Upper lobe of left lung (tissue), 4 donors: ENCODE data around the gene NGEF.

ENCODE experiments used
- POLR2A ChIP-seq, 4 donors: fragments of 450-650 bp; IDR thresholded peaks; one replicate each; pipeline ENCODE4 v1.5.1; 2016 to 2017; ENCODE audit warnings: antibody characterized with exemption in 4 of 4, mild to moderate bottlenecking in 2 of 4
- TF ChIP-seq, protein P1 (sequence below), 6 experiments: fragments of 450-650 bp in 4 of 6; fragments of 200-600 bp in 2 of 6; sonication (generic) in 2 of 6; IDR thresholded peaks; one replicate each; pipeline ENCODE4 v1.5.1; 2016 to 2019; ENCODE audit warnings: antibody characterized with exemption in 6 of 6

DNA sequence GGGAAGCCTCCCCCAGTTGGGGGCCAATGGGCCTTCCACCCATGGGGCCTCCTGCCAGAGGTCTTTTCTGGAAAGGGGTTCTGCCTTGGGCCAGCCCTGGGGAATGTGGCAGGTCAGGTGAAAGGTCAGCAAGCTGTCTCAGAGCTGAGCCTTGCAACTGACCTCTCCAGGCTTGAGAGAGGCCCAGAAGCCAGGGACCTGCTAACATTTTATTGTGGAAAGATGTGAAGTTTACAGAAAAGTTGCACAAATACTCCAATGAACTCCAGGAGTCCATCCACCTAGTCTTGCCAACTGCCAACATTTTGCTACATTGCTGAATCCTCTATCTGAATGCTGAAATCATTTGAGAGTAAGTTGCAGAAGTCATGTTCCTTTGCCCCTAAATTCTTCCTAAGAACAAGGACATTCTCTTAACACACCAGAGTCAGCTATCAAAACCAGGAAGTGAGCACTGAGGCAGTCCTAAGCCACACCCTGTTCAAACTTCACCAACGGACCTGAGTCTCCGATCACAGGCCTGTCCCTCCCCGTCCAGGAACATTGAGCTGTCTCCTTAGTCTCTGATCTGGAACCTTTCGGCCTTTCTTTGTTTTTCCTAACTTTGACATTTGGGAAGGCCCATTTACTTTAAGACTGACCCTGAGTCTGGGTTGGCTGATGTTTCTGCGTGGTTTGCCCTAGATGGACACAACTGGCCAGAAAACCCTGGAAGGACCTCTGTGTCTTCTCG lies 139.0 kb downstream of the NGEF start:
- TF ChIP-seq POLR2A (IDR thresholded peaks at IDR 0.05), result no peak
- TF ChIP-seq, protein P1, sequence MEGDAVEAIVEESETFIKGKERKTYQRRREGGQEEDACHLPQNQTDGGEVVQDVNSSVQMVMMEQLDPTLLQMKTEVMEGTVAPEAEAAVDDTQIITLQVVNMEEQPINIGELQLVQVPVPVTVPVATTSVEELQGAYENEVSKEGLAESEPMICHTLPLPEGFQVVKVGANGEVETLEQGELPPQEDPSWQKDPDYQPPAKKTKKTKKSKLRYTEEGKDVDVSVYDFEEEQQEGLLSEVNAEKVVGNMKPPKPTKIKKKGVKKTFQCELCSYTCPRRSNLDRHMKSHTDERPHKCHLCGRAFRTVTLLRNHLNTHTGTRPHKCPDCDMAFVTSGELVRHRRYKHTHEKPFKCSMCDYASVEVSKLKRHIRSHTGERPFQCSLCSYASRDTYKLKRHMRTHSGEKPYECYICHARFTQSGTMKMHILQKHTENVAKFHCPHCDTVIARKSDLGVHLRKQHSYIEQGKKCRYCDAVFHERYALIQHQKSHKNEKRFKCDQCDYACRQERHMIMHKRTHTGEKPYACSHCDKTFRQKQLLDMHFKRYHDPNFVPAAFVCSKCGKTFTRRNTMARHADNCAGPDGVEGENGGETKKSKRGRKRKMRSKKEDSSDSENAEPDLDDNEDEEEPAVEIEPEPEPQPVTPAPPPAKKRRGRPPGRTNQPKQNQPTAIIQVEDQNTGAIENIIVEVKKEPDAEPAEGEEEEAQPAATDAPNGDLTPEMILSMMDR (IDR thresholded peaks at IDR 0.05), result no peak
